Measurements from ENCODE around the gene NOD2.

NOD2 gene

DNA sequence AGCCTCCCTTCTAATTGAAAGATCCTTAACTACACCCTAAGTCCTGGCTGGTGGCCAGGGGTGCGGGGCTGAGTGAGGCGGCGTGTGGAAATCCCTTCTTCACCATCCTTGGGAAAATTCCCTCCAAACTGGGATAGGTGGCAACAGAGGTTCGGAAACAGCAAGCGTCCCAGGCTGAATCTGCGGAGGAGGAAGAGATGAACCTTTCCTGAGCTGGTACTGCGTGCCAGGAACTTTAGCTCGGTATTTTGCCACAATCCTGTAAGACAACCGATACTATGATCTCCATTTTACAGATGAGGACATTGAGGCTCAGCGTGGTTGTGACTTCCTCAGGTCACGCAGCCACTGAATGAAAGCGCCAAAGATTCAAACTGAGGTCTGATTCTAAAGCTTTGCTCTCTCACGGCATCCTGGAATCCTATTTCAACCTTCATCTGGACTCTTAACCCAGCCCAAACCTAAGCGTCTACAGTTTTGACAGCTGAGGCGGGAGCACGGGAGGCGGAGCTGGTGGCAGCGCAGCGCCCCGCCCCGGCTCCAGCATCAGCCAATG lies 47.9 kb downstream of the NOD2 start:
- H3K4me3 ChIP-seq (ENCODE audit: low read depth, low read length), result peak overlapping the region; percentile 30

GRCh38 chr16:50741781-50742575 lies 48.6 kb downstream of the NOD2 start, which contains the start of gene CYLD:
Gene CYLD, plus strand, starts transcription at chr16:50742086. Its CDS starts 7,613 bp downstream, at chr16:50749699.
- H3K4me3 ChIP-seq (ENCODE audit: low read depth, low read length), result peak within 1 kb of the TSS; percentile 60

DNA sequence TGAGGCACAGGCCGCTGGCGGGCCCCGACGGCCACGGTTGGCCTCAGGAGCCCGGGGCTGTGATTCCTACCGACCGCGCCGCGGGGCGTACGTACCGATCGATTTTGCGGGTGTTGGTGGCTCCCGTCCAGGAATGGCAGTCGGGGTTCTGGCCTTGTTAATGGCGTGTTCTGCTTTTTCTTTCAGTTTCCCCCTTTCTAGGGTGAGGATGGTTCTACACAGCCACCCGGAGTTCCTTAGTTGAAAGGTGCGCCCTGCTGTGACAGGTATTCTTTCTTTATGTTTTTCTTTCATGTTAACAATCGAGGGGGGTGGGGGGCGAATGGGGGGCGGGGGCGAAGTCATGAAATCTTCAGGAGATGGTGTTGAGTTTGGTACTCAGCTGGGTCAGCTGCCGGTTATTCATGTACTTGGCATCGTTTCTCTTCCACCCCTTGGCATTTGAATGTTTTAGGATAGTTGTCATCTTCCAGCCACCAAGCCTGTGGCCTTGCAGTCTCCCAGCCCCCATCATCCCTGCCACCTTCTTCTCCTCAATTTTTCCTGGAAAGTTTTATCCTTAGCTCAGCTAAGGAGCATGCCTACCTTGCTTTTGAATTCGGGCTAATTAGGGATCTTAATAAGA lies 49.3 kb downstream of the NOD2 start:
- H3K4me3 ChIP-seq (ENCODE audit: low read depth, low read length), result peak overlapping the region; percentile 60

DNA sequence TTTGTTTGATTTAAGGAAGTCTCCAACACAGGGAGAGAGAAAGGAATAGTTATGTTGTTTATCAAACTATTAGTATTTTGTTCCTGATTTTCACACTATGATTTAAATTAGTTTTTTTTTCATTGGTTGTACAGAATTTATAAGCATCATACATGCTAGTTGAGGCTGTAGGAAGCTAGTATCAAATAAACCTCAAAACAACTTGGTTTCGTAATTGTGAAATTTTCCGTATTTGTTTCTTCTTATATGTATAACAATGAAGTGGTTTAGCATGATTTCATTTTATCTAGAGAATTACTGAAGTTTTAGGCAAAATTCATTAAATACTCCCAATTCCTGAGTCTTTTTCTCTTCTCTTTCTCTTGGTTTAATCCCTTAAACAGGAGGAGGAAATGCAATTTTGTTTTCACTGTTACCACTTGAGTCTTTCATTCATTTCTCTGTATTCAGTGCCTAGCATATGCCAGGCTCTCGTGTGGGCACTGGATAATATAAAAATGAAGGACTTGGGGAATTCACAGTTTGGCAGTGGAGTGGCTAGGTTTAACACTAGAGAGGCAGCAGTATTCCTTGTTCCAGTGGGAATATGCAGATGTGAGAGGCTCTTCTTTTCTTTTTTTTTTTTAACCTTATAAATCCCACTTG lies 50.3 kb downstream of the NOD2 start:
- no peak overlapping the region for H3K4me3 ChIP-seq (ENCODE audit: low read depth, low read length)

- no peak overlapping the region for H3K4me3 ChIP-seq (ENCODE audit: low read depth, low read length)
Observed at GRCh38 chr16:50744881-50745280, 51.5 kb downstream of the NOD2 start.

- H3K4me3 ChIP-seq (ENCODE audit: low read depth, low read length), result no peak overlapping the region
Observed at GRCh38 chr16:50745940-50746339, 52.5 kb downstream of the NOD2 start.

GRCh38 chr16:50747207-50747956 lies 54.0 kb downstream of the NOD2 start:
- no peak overlapping the region for H3K4me3 ChIP-seq (ENCODE audit: low read depth, low read length)

DNA sequence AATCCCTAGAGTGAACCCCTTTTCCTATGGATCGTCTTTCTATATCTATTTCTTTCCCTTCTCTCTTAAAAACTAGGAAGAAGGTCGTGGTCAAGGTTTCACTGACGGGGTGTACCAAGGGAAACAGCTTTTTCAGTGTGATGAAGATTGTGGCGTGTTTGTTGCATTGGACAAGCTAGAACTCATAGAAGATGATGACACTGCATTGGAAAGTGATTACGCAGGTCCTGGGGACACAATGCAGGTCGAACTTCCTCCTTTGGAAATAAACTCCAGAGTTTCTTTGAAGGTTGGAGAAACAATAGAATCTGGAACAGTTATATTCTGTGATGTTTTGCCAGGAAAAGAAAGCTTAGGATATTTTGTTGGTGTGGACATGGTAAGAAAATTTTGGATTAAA lies 58.1 kb downstream of the NOD2 start:
- no peak overlapping the region for H3K4me3 ChIP-seq (ENCODE audit: low read depth, low read length)

GRCh38 chr16:50752471-50753235 lies 59.2 kb downstream of the NOD2 start:
- H3K4me3 ChIP-seq (ENCODE audit: low read depth, low read length), result no peak overlapping the region

GRCh38 chr16:50756473-50756872 lies 63.1 kb downstream of the NOD2 start:
- H3K4me3 ChIP-seq (ENCODE audit: low read depth, low read length), result no peak overlapping the region

DNA sequence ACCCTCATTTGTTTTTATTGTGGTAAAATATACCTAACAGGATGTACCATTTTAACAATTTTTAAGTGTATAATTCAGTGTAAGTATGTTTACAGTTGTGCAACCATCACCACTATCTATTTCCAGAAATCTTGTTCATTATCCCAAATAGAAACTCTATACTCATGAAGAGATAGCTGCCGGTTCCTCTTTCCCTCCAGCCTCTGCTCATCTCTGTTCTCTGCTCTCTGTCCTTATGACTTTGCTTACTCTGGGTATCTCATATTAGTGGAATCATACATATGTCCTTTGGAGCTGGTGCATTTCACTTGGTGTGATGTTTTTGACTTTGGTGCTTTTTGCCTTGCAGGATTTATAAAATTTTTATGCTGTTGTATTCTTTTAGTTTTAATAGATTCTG lies 67.9 kb downstream of the NOD2 start:
- H3K4me3 ChIP-seq (ENCODE audit: low read depth, low read length), result no peak overlapping the region

DNA sequence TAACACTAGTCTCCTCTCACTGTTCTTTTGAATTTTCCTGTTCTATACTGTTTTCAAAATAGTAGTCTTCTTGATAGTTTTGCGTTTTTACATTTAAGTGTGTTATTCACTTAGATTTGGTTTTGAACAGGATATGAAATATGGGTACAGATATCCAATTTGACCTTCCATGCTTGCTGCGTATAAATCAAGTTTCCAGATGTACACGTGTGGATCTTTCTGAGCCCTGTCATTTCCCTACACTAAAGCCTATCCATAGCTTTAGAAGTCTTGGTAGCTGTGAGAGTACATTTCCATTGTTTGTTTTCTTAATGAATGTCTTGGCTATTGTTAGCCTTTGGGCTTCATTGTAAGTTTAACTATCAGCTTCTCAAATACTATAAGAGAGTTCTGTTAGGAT lies 68.8 kb downstream of the NOD2 start:
- no peak overlapping the region for H3K4me3 ChIP-seq (ENCODE audit: low read depth, low read length)

- H3K4me3 ChIP-seq (ENCODE audit: low read depth, low read length), result no peak overlapping the region
Observed at GRCh38 chr16:50763211-50763610, 69.8 kb downstream of the NOD2 start.

DNA sequence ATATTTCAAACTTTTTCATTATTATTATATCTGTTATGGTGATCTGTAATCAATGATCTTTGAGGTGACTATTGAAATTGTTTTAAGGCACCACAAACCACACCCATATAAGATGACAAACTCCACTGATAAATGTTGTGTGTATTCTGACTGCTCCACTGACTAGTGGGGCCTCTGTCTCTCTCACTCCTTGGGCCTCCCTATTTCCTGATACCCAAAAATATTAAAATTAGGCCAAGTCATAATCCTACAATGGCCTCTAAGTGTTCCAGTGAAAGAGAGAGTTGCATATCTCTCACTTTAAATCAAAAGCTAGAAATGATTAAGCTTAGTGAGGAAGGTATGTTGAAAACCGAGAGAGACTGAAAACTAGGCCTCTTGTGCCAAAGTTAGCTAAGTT lies 71.9 kb downstream of the NOD2 start:
- no peak overlapping the region for H3K4me3 ChIP-seq (ENCODE audit: low read depth, low read length)

DNA sequence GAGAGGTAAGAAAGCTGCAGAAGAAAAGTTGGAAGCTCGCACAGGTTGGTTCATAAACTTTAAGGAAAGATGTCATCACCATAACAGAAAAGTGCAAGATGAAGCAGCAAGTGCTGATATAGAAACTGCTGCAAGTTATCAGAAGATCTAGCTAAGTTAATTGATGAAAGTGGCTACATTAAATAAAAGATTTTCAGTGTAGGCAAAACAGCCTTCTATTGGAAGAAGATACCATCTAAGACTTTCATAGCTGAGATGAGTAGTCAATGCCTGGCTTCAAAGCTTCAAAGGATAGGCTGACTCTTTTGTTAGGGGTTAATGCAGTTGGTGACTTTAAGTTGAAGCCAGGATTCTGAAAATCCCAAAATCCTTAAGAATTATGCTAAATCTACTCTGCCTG lies 72.5 kb downstream of the NOD2 start:
- H3K4me3 ChIP-seq (ENCODE audit: low read depth, low read length), result no peak overlapping the region

GRCh38 chr16:50767197-50767596 lies 73.8 kb downstream of the NOD2 start:
- H3K4me3 ChIP-seq (ENCODE audit: low read depth, low read length), result no peak overlapping the region

GRCh38 chr16:50771366-50771765 lies 78.0 kb downstream of the NOD2 start:
- no peak overlapping the region for H3K4me3 ChIP-seq (ENCODE audit: low read depth, low read length)

GRCh38 chr16:50774405-50774804 lies 81.0 kb downstream of the NOD2 start:
- H3K4me3 ChIP-seq (ENCODE audit: low read depth, low read length), result no peak overlapping the region

GRCh38 chr16:50774960-50775359 lies 81.6 kb downstream of the NOD2 start:
- H3K4me3 ChIP-seq (ENCODE audit: low read depth, low read length), result no peak overlapping the region

- H3K4me3 ChIP-seq (ENCODE audit: low read depth, low read length), result no peak overlapping the region
Observed at GRCh38 chr16:50776037-50776436, 82.6 kb downstream of the NOD2 start.
